ENCODE measurements around the gene ZNF74.

ZNF74 gene

GRCh38 chr22:20434264-20434751, 40.4 kb downstream of the ZNF74 start:
- DNase-seq: no peak

GRCh38 chr22:20434773-20435172, 40.8 kb downstream of the ZNF74 start:
- DNase-seq: no peak

GRCh38 chr22:20435436-20436306, 41.7 kb downstream of the ZNF74 start:
- DNase-seq: no peak

GRCh38 chr22:20436307-20436767, 42.4 kb downstream of the ZNF74 start:
- no peak for DNase-seq

- DNase-seq: no peak
Measured at GRCh38 chr22:20436768-20437612, 43.0 kb downstream of the ZNF74 start.

- no peak for DNase-seq
Measured at GRCh38 chr22:20437613-20438426, 43.9 kb downstream of the ZNF74 start, which contains the start of gene SCARF2. TSS of gene SCARF2 (minus strand) at chr22:20437825. CDS start at chr22:20437754, 71 bp downstream.

- DNase-seq: no peak
Measured at GRCh38 chr22:20438427-20438677, 44.4 kb downstream of the ZNF74 start.

GRCh38 chr22:20438678-20439492, 44.9 kb downstream of the ZNF74 start:
- DNase-seq: no peak

- DNase-seq: no peak
Measured at GRCh38 chr22:20439556-20439927, 45.6 kb downstream of the ZNF74 start.

GRCh38 chr22:20439928-20440575, 46.1 kb downstream of the ZNF74 start:
- DNase-seq: no peak

- no peak for DNase-seq
Measured at GRCh38 chr22:20440637-20441591, 47.0 kb downstream of the ZNF74 start.

GRCh38 chr22:20441631-20442484, 47.9 kb downstream of the ZNF74 start:
- no peak for DNase-seq

- DNase-seq: no peak
Measured at GRCh38 chr22:20442485-20443284, 48.7 kb downstream of the ZNF74 start.

- no peak for DNase-seq
Measured at GRCh38 chr22:20444325-20444724, 50.4 kb downstream of the ZNF74 start.

GRCh38 chr22:20446383-20446970, 52.5 kb downstream of the ZNF74 start:
- DNase-seq: no peak

GRCh38 chr22:20448630-20449029, 54.7 kb downstream of the ZNF74 start:
- DNase-seq: no peak

- no peak for DNase-seq
Measured at GRCh38 chr22:20449819-20450550, 56.0 kb downstream of the ZNF74 start.

All from NCI-H510A treated with DMSO at 0.1 percent for 48 hours (cell line).